ENCODE measurements around the gene C1orf87.

DNA sequence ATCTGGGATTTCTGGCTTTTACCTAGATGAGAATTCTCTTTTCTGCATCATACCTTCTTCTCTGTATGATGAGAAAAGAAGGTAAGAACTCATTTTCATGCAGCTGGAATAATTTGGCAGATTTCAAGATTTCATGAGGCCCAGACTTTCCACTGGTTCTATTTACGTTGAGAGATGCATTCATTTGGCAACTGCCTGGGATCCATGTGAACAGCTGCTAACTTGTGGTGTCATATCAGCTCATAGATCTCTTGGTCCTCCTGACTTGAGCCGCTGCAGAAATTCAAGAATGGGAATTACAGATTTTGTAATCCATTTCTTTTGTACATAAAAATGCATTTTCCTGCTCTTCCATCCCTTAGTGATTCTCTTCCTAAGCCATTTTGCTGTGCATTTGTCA is 17.1 kb upstream of the C1orf87 start:
- TF ChIP-seq SPI1 (IDR thresholded peaks at IDR 0.05; ENCODE audit: low read depth, low read length) (no peak), POLR2AphosphoS5 (IDR thresholded peaks at IDR 0.05; ENCODE audit: low read depth, low read length) (no peak), POLR2A (IDR thresholded peaks at IDR 0.05; ENCODE audit: low read depth, low read length) (no peak)

Measured in GM12891 (cell line).